Peyer's patch (tissue), 4 donors: Measurements from ENCODE around the gene TPD52L2.
A peak's percentile ranks its signal among the peaks of the same experiment; 100 is the strongest.

Experiments used
- POLR2A ChIP-seq, 2 donors: fragments of 450-650 bp; IDR thresholded peaks; one replicate each; pipeline ENCODE4 v1.5.1; 2017; ENCODE audit warnings: antibody characterized with exemption in 2 of 2, mild to moderate bottlenecking in 2 of 2, moderate library complexity in 2 of 2
- TF ChIP-seq, protein P1 (sequence below), 6 experiments: fragments of 450-650 bp in 4 of 6; fragments of 200-600 bp in 2 of 6; sonication (generic) in 1 of 6; IDR thresholded peaks; one replicate each; pipeline ENCODE4 v1.5.1; 2017 to 2019; ENCODE audit warnings: antibody characterized with exemption in 6 of 6, mild to moderate bottlenecking in 3 of 6, moderate library complexity in 1 of 6

DNA sequence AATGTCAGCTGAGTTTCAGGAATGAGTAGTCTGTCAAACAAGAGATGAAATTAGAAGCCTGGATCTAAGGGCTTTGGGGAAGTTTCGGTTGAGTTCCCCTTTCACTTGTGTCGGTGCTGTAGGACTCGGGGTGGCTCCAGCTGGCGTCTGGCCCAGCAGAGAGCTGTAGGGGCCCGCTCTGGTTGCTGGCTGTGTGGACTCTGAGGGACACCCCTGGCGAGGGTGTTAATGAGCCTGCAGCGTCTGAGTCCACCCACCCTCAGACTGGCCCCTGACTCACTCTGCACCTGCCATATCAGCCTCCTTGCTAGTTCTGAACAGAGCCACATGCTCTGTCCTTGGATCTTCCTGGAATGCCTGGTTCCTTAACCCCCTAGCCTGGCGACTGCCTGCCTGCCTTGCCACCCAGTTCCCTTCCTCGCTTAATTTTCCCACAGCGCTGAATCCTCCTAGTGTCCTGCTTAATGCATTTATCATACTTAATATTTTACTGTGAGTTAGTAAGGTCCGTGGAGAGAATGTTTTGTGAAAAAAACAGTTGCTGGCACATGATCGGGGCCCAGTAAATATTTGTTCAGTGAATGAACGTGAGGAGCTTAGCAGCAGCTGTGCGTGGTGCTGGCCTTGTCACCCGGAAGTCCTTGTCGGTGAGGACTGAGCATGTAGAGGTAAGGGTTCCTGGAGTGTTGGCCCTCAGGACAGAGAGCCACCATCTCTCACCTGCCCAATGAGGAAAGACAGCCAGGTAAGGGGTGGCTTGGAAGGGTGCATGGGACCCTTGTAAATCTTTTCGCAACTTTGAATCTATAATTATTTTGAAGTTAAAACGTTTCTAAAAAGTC, 31.4 kb downstream of the TPD52L2 start:
- TF ChIP-seq, protein P1, sequence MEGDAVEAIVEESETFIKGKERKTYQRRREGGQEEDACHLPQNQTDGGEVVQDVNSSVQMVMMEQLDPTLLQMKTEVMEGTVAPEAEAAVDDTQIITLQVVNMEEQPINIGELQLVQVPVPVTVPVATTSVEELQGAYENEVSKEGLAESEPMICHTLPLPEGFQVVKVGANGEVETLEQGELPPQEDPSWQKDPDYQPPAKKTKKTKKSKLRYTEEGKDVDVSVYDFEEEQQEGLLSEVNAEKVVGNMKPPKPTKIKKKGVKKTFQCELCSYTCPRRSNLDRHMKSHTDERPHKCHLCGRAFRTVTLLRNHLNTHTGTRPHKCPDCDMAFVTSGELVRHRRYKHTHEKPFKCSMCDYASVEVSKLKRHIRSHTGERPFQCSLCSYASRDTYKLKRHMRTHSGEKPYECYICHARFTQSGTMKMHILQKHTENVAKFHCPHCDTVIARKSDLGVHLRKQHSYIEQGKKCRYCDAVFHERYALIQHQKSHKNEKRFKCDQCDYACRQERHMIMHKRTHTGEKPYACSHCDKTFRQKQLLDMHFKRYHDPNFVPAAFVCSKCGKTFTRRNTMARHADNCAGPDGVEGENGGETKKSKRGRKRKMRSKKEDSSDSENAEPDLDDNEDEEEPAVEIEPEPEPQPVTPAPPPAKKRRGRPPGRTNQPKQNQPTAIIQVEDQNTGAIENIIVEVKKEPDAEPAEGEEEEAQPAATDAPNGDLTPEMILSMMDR (IDR thresholded peaks at IDR 0.05), result no peak
- TF ChIP-seq POLR2A (IDR thresholded peaks at IDR 0.05), result peak; percentile 58 to 59
